ENCODE data around the gene ESRRA.

ESRRA gene

GRCh38 chr11:64289002-64289564 is 16.2 kb upstream of the ESRRA start:
- no peak overlapping the region for H3K9ac ChIP-seq (ENCODE audit: low read depth, low read length)
- H3K4me3 ChIP-seq (ENCODE audit: low read depth, low read length), result no peak overlapping the region
- H3K4me1 ChIP-seq (ENCODE audit: control insufficient read depth, insufficient read depth, low read length), result no peaks in the 10 kb centered on the region
- no peaks in the 10 kb centered on the region for H3K9me3 ChIP-seq (ENCODE audit: control insufficient read depth, insufficient read depth, low read length)
- peaks cover 49% of the 10 kb centered on the region for H3K27me3 ChIP-seq (ENCODE audit: control insufficient read depth, insufficient read depth, low read length)
- no peaks in the 10 kb centered on the region for H3K36me3 ChIP-seq (ENCODE audit: control insufficient read depth, insufficient read depth, low read length)

DNA sequence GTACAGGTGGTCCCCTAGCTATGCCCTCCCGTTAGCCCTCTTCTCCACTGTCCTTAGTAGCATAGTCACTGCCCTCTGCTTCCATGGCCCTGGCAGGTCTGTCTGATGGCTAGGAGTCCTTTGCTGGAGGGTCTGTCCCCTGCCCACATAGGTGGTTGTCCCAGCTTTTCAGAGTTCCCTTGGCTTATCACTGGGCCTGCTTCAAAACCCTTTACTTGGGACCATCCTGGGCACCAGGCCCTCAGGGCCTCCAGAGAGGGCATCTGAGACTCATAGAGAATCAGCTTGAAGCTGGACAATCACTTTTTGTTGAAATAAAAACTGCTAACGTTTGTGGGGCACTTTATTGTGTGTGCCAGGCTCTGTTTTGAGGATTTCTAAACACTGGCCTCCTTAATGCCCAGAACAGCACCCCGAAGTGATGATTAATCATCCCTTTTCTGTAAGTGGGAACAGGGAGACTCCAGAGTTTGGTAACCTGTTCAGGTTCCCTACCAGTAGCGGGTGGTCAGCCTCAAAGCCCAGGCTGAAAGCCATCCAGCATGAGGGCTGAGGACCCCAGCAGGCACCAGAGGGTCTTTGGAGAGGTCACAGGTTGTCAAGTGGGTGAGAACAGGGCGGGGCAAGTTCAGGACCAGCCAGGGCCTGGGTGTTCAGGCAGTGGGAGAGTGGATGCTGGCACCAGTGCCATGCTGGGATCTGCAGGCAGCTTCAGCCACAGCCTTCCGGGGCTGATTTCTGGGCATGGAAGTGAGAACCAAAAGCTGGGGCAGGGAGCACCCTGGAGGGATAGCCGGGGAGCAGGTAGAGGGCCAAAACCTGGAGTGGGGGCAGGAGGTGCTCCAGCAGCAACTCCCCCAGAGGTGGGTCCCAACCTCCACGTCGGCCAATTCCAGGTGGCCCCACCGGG is 14.7 kb upstream of the ESRRA start:
- Histone ChIP-seq H3K9me3 (ENCODE audit: control insufficient read depth, insufficient read depth, low read length) (no peaks in the 10 kb centered on the region), H3K4me3 (ENCODE audit: low read depth, low read length) (peak overlapping the region; percentile 41), H3K9ac (ENCODE audit: low read depth, low read length) (no peak overlapping the region), H3K36me3 (ENCODE audit: control insufficient read depth, insufficient read depth, low read length) (no peaks in the 10 kb centered on the region), H3K4me1 (ENCODE audit: control insufficient read depth, insufficient read depth, low read length) (no peaks in the 10 kb centered on the region), H3K27me3 (ENCODE audit: control insufficient read depth, insufficient read depth, low read length) (peaks cover 65% of the 10 kb centered on the region)

GRCh38 chr11:64291262-64291751 is 14.0 kb upstream of the ESRRA start, which contains the start of gene KCNK4:
Gene KCNK4, plus strand, starts transcription at chr11:64291302. Its CDS starts 1,717 bp downstream, at chr11:64293019.
- H3K4me3 ChIP-seq (ENCODE audit: low read depth, low read length), result peak within 1 kb of the TSS; percentile 41
- no peaks in the 10 kb centered on the region for H3K9me3 ChIP-seq (ENCODE audit: control insufficient read depth, insufficient read depth, low read length)
- H3K4me1 ChIP-seq (ENCODE audit: control insufficient read depth, insufficient read depth, low read length), result no peaks in the 10 kb centered on the region
- no peak within 1 kb of the TSS for H3K9ac ChIP-seq (ENCODE audit: low read depth, low read length)
- H3K36me3 ChIP-seq (ENCODE audit: control insufficient read depth, insufficient read depth, low read length), result no peaks in the 10 kb centered on the region
- peaks cover 72% of the 10 kb centered on the region for H3K27me3 ChIP-seq (ENCODE audit: control insufficient read depth, insufficient read depth, low read length)

DNA sequence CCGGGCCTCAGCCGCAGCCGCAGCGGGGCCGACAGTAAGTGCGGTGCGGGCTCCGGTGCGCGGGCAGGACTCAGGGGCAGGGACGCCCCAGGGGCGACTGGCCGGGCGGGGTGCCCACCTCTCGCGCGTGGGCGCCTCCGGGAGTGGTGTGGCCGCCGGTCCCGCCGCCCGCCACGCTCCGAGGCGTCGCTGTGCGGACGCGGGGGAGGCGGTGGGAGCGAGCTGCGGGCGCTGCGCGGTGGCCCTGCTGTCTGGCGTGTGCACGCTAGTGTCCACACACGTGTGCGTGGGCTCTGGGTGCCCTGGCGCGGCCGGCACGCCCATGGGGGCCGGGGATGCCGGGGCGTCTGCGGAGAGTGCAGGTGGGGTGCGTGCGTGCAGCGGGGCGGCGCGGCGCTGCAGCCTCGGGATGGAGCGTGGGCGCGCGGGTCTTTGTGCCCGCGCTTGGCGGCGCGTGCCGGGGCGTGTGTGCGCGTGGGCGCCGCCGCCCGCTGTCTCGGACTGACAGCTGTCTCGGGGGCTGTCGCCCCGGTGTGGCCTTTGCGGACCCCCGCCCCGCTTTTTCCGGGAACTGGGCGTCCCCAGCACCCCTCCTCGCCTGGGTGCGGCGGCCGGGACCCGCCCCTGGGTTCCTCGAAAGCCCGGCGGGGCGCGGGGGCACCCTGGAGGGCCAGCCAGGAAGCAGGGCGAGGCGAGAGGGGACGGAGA is 13.4 kb upstream of the ESRRA start:
- Histone ChIP-seq H3K4me3 (ENCODE audit: low read depth, low read length) (peak overlapping the region; percentile 39), H3K4me1 (ENCODE audit: control insufficient read depth, insufficient read depth, low read length) (no peaks in the 10 kb centered on the region), H3K9ac (ENCODE audit: low read depth, low read length) (no peak overlapping the region), H3K36me3 (ENCODE audit: control insufficient read depth, insufficient read depth, low read length) (no peaks in the 10 kb centered on the region), H3K9me3 (ENCODE audit: control insufficient read depth, insufficient read depth, low read length) (no peaks in the 10 kb centered on the region), H3K27me3 (ENCODE audit: control insufficient read depth, insufficient read depth, low read length) (peaks cover 78% of the 10 kb centered on the region)

DNA sequence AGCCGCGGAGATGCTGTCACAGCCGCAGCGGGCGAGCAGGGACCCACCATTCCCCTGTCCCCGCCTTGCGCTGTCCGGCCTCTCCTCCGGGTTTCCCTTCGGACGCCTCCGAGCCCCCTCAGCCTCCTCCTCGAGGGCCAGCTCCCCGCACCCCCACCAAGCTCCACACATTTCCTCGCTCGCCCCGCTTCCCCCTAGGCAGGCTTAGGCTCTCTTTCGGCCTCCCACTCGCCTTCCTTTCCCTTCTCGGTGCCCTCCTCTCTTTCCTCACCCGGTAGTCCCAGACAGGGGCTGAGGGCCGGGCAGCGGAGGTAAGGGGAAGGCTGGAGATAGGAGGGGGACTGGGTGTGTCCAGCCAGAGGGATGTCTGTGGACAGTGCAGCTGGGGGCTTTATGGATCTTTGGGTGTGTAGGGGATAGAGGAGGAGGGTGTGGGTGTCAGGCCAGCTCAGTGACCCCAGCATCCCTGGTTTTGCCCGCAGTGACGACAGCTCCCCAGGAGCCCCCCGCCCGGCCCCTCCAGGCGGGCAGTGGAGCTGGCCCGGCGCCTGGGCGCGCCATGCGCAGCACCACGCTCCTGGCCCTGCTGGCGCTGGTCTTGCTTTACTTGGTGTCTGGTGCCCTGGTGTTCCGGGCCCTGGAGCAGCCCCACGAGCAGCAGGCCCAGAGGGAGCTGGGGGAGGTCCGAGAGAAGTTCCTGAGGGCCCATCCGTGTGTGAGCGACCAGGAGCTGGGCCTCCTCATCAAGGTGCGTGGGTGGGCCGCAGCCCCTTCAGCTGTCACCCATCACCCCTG is 12.7 kb upstream of the ESRRA start:
- no peaks in the 10 kb centered on the region for H3K9me3 ChIP-seq (ENCODE audit: control insufficient read depth, insufficient read depth, low read length)
- H3K27me3 ChIP-seq (ENCODE audit: control insufficient read depth, insufficient read depth, low read length), result peaks cover 83% of the 10 kb centered on the region
- peak overlapping the region; percentile 39 for H3K4me3 ChIP-seq (ENCODE audit: low read depth, low read length)
- no peak overlapping the region for H3K9ac ChIP-seq (ENCODE audit: low read depth, low read length)
- H3K4me1 ChIP-seq (ENCODE audit: control insufficient read depth, insufficient read depth, low read length), result no peaks in the 10 kb centered on the region
- H3K36me3 ChIP-seq (ENCODE audit: control insufficient read depth, insufficient read depth, low read length), result no peaks in the 10 kb centered on the region

- Histone ChIP-seq H3K36me3 (ENCODE audit: control insufficient read depth, insufficient read depth, low read length) (no peaks in the 10 kb centered on the region), H3K4me1 (ENCODE audit: control insufficient read depth, insufficient read depth, low read length) (no peaks in the 10 kb centered on the region), H3K27me3 (ENCODE audit: control insufficient read depth, insufficient read depth, low read length) (peaks cover 98% of the 10 kb centered on the region), H3K4me3 (ENCODE audit: low read depth, low read length) (no peak overlapping the region), H3K9ac (ENCODE audit: low read depth, low read length) (no peak overlapping the region), H3K9me3 (ENCODE audit: control insufficient read depth, insufficient read depth, low read length) (no peaks in the 10 kb centered on the region)
Measured at GRCh38 chr11:64294774-64295173, 10.6 kb upstream of the ESRRA start.

- no peaks in the 10 kb centered on the region for H3K36me3 ChIP-seq (ENCODE audit: control insufficient read depth, insufficient read depth, low read length)
- no peak overlapping the region for H3K4me3 ChIP-seq (ENCODE audit: low read depth, low read length)
- H3K9me3 ChIP-seq (ENCODE audit: control insufficient read depth, insufficient read depth, low read length), result no peaks in the 10 kb centered on the region
- H3K4me1 ChIP-seq (ENCODE audit: control insufficient read depth, insufficient read depth, low read length), result no peaks in the 10 kb centered on the region
- peaks cover 98% of the 10 kb centered on the region for H3K27me3 ChIP-seq (ENCODE audit: control insufficient read depth, insufficient read depth, low read length)
- no peak overlapping the region for H3K9ac ChIP-seq (ENCODE audit: low read depth, low read length)
Measured at GRCh38 chr11:64295760-64296159, 9.6 kb upstream of the ESRRA start.

GRCh38 chr11:64296236-64296635 is 9.1 kb upstream of the ESRRA start:
- H3K27me3 ChIP-seq (ENCODE audit: control insufficient read depth, insufficient read depth, low read length), result peaks cover 97% of the 10 kb centered on the region
- no peaks in the 10 kb centered on the region for H3K9me3 ChIP-seq (ENCODE audit: control insufficient read depth, insufficient read depth, low read length)
- no peak overlapping the region for H3K9ac ChIP-seq (ENCODE audit: low read depth, low read length)
- H3K4me3 ChIP-seq (ENCODE audit: low read depth, low read length), result peak overlapping the region; percentile 45
- H3K4me1 ChIP-seq (ENCODE audit: control insufficient read depth, insufficient read depth, low read length), result no peaks in the 10 kb centered on the region
- no peaks in the 10 kb centered on the region for H3K36me3 ChIP-seq (ENCODE audit: control insufficient read depth, insufficient read depth, low read length)

GRCh38 chr11:64296830-64297698 is 8.3 kb upstream of the ESRRA start:
- Histone ChIP-seq H3K9me3 (ENCODE audit: control insufficient read depth, insufficient read depth, low read length) (no peaks in the 10 kb centered on the region), H3K4me1 (ENCODE audit: control insufficient read depth, insufficient read depth, low read length) (no peaks in the 10 kb centered on the region), H3K9ac (ENCODE audit: low read depth, low read length) (no peak overlapping the region), H3K4me3 (ENCODE audit: low read depth, low read length) (peak overlapping the region; percentile 45), H3K36me3 (ENCODE audit: control insufficient read depth, insufficient read depth, low read length) (no peaks in the 10 kb centered on the region), H3K27me3 (ENCODE audit: control insufficient read depth, insufficient read depth, low read length) (peaks cover 99% of the 10 kb centered on the region)

GRCh38 chr11:64297699-64298358 is 7.5 kb upstream of the ESRRA start:
- H3K9me3 ChIP-seq (ENCODE audit: control insufficient read depth, insufficient read depth, low read length), result no peaks in the 10 kb centered on the region

More at GRCh38 chr11:64297699-64298358, 7.5 kb upstream of the ESRRA start:
- H3K27me3 ChIP-seq (ENCODE audit: control insufficient read depth, insufficient read depth, low read length), result peaks cover 91% of the 10 kb centered on the region
- no peaks in the 10 kb centered on the region for H3K36me3 ChIP-seq (ENCODE audit: control insufficient read depth, insufficient read depth, low read length)
- peak overlapping the region; percentile 45 for H3K4me3 ChIP-seq (ENCODE audit: low read depth, low read length)
- H3K4me1 ChIP-seq (ENCODE audit: control insufficient read depth, insufficient read depth, low read length), result no peaks in the 10 kb centered on the region
- H3K9ac ChIP-seq (ENCODE audit: low read depth, low read length), result no peak overlapping the region

Data from iPS-15b (cell line).